Measurements from ENCODE around the gene CDH4. TPM values are rescaled to one million over a fixed set of nuclear protein-coding genes. Genes with fewer than 3 reads are reported as not detected.

The CDH4 gene
- total and polyA plus RNA-seq, 2 of the 13 experiments (the other 11 are each of a cell fraction or from before 2014, with no cell fraction given): not detected

GRCh38 chr20:61951695-61952533 lies 699.9 kb downstream of the CDH4 start (continued):
- TF ChIP-seq ZNF354B (CRISPR knock-in tag; IDR thresholded peaks at IDR 0.05) (0 out of 2 replicates have a peak, but pooled peaks have one; percentile 87), CBX2 (IDR thresholded peaks at IDR 0.05; ENCODE audit: low read depth, low read length) (no peak), CBX2 (CRISPR knock-in tag; IDR thresholded peaks at IDR 0.05; ENCODE audit: low read depth) (peak; percentile 87; the same call in 1 of the 2 replicates), ZNF343 (CRISPR knock-in tag; IDR thresholded peaks at IDR 0.05) (peak; percentile 95), ZBTB25 (CRISPR knock-in tag; IDR thresholded peaks at IDR 0.05) (peak; percentile 94), ZNF800 (CRISPR knock-in tag; IDR thresholded peaks at IDR 0.05) (peak; percentile 91; the same call in 1 of the 2 replicates), KDM5A (IDR thresholded peaks at IDR 0.05; ENCODE audit: borderline replicate concordance, low read length) (no peak), ZNF513 (CRISPR knock-in tag; conservative IDR thresholded peaks at IDR 0.05) (no peak), EED (CRISPR knock-in tag; IDR thresholded peaks at IDR 0.05) (peak; percentile 97), ZNF552 (CRISPR knock-in tag; IDR thresholded peaks at IDR 0.05; ENCODE audit: borderline replicate concordance) (peak; percentile 99), ZFP36L2 (CRISPR knock-in tag; IDR thresholded peaks at IDR 0.05) (peak; percentile 97), ZGPAT (CRISPR knock-in tag; IDR thresholded peaks at IDR 0.05) (peak; percentile 77; the same call in 1 of the 2 replicates), PRDM15 (CRISPR knock-in tag; IDR thresholded peaks at IDR 0.05) (peak; percentile 65; the same call in 1 of the 2 replicates), ZNF367 (CRISPR knock-in tag; IDR thresholded peaks at IDR 0.05; ENCODE audit: borderline replicate concordance) (peak; percentile 79; the same call in 1 of the 2 replicates), ZBTB3 (CRISPR knock-in tag; IDR thresholded peaks at IDR 0.05; ENCODE audit: borderline replicate concordance, low read depth) (peak; percentile 92; the same call in 1 of the 2 replicates), ZFP62 (CRISPR knock-in tag; IDR thresholded peaks at IDR 0.05) (no peak), SP1 (IDR thresholded peaks at IDR 0.05) (no peak), SP1 (CRISPR knock-in tag; IDR thresholded peaks at IDR 0.05) (peak; percentile 48; the same call in 1 of the 2 replicates), ZNF713 (CRISPR knock-in tag; IDR thresholded peaks at IDR 0.05) (0 out of 2 replicates have a peak, but pooled peaks have one; percentile 91)

Measured in HepG2 (cell line).